Panc1 (cell line): Measurements from ENCODE around the gene TNRC6C. TPM values are rescaled to one million over a fixed set of nuclear protein-coding genes. Genes with fewer than 3 reads are reported as not detected.

Experiments
- ATAC-seq: fragments of 200-7000 bp; cut with Tn5 transposase; 2 replicates; pipeline ENCODE4 v1.9.1; 2020; ENCODE audit warnings: mild to moderate bottlenecking, moderate library complexity
- BruUV-seq: library from RNA; stranded (reverse); fragments of 400-500 nt; replicated peaks from 2 replicates; lab custom pipeline; 2021; lab: Mats Ljungman, UMichigan
- CTCF ChIA-PET: fragments of 300-600 bp; sonication (Branson Sonifier 250); formaldehyde crosslinking; loops from one replicate; lab custom pipeline; 2022; ENCODE audit warnings: antibody characterized with exemption; lab: Charles Lee
- POLR2A ChIA-PET: fragments of 300-600 bp; sonication (Branson Sonifier 250); formaldehyde crosslinking; loops from one replicate; lab custom pipeline; 2022; ENCODE audit warnings: antibody characterized with exemption; lab: Charles Lee
- DNase-seq: peaks from one replicate; pipeline ENCODE4 v3.0.0-alpha.2; 2010; ENCODE audit warnings: low read depth, low spot score
- H3K27ac ChIP-seq: 2 replicates; pipeline ENCODE4 v1.5.1; 2011; ENCODE audit warnings: mild to moderate bottlenecking, low read length, inconsistent platforms
- H3K27me3 ChIP-seq: fragments of 200-500 bp; sonication (Bioruptor generic); 2 replicates; pipeline ENCODE4 v1.6.0; 2014; ENCODE audit warnings: low read length, inconsistent platforms; ENCODE audit not compliant: control insufficient read depth, insufficient read depth
- H3K36me3 ChIP-seq: fragments of 200-500 bp; sonication (Bioruptor generic); 2 replicates; pipeline ENCODE4 v1.5.1; 2014; ENCODE audit warnings: inconsistent platforms, mild to moderate bottlenecking, low read length, moderate library complexity; ENCODE audit not compliant: control insufficient read depth, insufficient read depth
- H3K4me1 ChIP-seq: 2 replicates; pipeline ENCODE4 v1.5.1; 2011; ENCODE audit warnings: inconsistent platforms, mild to moderate bottlenecking, low read length, moderate library complexity; ENCODE audit not compliant: control insufficient read depth, insufficient read depth
- H3K4me3 ChIP-seq, 2 experiments: 2 replicates each; pipeline ENCODE4 v1.5.1; 2011 to 2012; ENCODE audit warnings: low read depth in 2 of 2, low read length in 2 of 2, mild to moderate bottlenecking in 2 of 2, inconsistent platforms in 1 of 2, moderate library complexity in 1 of 2
- H3K9me3 ChIP-seq: fragments of 200-500 bp; sonication (Bioruptor generic); 2 replicates; pipeline ENCODE4 v1.5.1; 2014; ENCODE audit warnings: low read depth, mild to moderate bottlenecking, inconsistent platforms, low read length, moderate library complexity; ENCODE audit not compliant: control insufficient read depth, insufficient read depth
- POLR2AphosphoS5 ChIP-seq: IDR thresholded peaks from 2 replicates; pipeline ENCODE4 v1.6.1; 2012; ENCODE audit warnings: mild to moderate bottlenecking, low read depth, low read length, moderate library complexity
- SIN3A ChIP-seq: IDR thresholded peaks from 2 replicates; pipeline ENCODE4 v1.6.1; 2012; ENCODE audit warnings: low read depth, mild to moderate bottlenecking, low read length, moderate library complexity, borderline replicate concordance; ENCODE audit not compliant: insufficient read depth
- TCF7L2 ChIP-seq: IDR thresholded peaks from 2 replicates; pipeline ENCODE4 v1.6.1; 2011; ENCODE audit warnings: mild to moderate bottlenecking, low read depth, low read length, inconsistent platforms
- in situ Hi-C: cut with HindIII; loops from 2 replicates; pipeline ENCODE4 v1.10.0; 2016; ENCODE audit warnings: low sequenced_read_pairs, low pct_unique_long_range_greater_than_20kb
- intact Hi-C: fragments of 100-400 bp; cut with micrococcal nuclease; formaldehyde crosslinking; loops from one replicate; pipeline ENCODE4 v1.10.0; 2022; ENCODE audit not compliant: unreplicated experiment
- total RNA-seq: library from RNA; stranded (reverse); gene quantifications from one replicate; pipeline ENCODE4 v1.2.1, GENCODE V29; 2021; ENCODE audit not compliant: unreplicated experiment
- TF ChIP-seq, protein P1 (sequence below), 2 experiments: IDR thresholded peaks; 2 replicates each; pipeline ENCODE4 v1.6.1; 2011 to 2012; ENCODE audit warnings: low read depth in 2 of 2, control low read depth in 1 of 2, low read length in 1 of 2, mild to moderate bottlenecking in 1 of 2, moderate library complexity in 1 of 2; ENCODE audit not compliant: insufficient read depth in 1 of 2
- TF ChIP-seq, protein P2 (sequence below): fragments of 450-650 bp; IDR thresholded peaks from 2 replicates; pipeline ENCODE4 v1.5.1; 2017; ENCODE audit warnings: mild to moderate bottlenecking

Gene TNRC6C
- total RNA-seq, 1 experiment from 2014 or later: 10.1 TPM

DNA sequence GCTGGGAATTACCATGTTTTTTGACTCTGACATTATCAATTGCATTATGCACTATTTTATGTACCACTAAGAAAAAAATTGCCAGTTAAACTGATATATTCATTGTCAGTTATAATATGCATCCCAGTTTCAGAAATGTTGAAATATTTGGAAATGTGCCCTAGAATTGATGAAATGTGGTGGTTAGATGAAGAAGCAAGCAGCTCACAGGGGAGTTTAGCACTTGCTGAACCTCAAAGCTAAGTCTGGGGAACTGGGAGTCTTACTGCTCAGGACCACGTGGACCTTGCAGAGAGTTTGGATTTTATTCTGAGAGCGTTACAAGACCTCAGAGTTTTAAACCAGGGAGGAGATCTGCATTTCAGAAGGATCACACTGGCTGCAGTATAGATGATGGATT, 67.9 kb downstream of the TNRC6C start:
- Histone ChIP-seq H3K4me1 (no peaks in the 10 kb centered on the region), H3K9me3 (no peaks in the 10 kb centered on the region), H3K36me3 (no peaks in the 10 kb centered on the region), H3K4me3 (no peak overlapping the region), H3K27ac (no peak overlapping the region), H3K27me3 (no peaks in the 10 kb centered on the region)
- intact Hi-C loops: no loop called here
- TF ChIP-seq, protein P1, sequence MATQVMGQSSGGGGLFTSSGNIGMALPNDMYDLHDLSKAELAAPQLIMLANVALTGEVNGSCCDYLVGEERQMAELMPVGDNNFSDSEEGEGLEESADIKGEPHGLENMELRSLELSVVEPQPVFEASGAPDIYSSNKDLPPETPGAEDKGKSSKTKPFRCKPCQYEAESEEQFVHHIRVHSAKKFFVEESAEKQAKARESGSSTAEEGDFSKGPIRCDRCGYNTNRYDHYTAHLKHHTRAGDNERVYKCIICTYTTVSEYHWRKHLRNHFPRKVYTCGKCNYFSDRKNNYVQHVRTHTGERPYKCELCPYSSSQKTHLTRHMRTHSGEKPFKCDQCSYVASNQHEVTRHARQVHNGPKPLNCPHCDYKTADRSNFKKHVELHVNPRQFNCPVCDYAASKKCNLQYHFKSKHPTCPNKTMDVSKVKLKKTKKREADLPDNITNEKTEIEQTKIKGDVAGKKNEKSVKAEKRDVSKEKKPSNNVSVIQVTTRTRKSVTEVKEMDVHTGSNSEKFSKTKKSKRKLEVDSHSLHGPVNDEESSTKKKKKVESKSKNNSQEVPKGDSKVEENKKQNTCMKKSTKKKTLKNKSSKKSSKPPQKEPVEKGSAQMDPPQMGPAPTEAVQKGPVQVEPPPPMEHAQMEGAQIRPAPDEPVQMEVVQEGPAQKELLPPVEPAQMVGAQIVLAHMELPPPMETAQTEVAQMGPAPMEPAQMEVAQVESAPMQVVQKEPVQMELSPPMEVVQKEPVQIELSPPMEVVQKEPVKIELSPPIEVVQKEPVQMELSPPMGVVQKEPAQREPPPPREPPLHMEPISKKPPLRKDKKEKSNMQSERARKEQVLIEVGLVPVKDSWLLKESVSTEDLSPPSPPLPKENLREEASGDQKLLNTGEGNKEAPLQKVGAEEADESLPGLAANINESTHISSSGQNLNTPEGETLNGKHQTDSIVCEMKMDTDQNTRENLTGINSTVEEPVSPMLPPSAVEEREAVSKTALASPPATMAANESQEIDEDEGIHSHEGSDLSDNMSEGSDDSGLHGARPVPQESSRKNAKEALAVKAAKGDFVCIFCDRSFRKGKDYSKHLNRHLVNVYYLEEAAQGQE (IDR thresholded peaks at IDR 0.05; ENCODE audit: insufficient read depth in 1 of 2, low read depth in 2 of 2, low read length in 1 of 2): no peak
- TF ChIP-seq TCF7L2: no peak
- ATAC-seq: no peak
- CTCF ChIA-PET: no interaction called here
- in situ Hi-C loops: no loop called here
- POLR2A ChIA-PET: no interaction called here
- BruUV-seq: no TSS peak
- no peak for DNase-seq

DNA sequence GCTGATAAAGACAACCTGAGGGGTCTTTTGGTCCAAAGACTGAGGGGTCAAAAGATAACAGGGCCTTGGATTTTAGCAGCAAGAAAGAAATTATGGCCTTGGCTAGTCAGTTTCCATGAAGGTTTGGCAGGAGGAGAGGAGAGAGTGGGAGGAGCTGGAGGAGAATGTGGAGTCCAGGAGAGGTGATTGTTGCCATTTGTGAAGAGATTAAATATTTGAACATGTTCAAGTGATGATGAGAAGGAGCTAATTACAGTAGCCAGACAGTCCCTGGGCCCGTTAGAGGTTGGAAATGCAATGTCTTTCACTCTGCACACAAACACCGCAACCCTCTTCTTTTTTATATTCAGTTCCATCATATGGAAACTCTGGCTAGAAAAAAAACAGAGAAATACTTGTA, 68.6 kb downstream of the TNRC6C start:
- in situ Hi-C loops (no loop called here), intact Hi-C loops (no loop called here)
- BruUV-seq: no TSS peak
- POLR2A ChIA-PET: no interaction called here
- Histone ChIP-seq H3K27ac (no peak overlapping the region), H3K4me1 (no peaks in the 10 kb centered on the region), H3K9me3 (no peaks in the 10 kb centered on the region), H3K27me3 (no peaks in the 10 kb centered on the region), H3K4me3 (no peak overlapping the region), H3K36me3 (no peaks in the 10 kb centered on the region)
- no peak for DNase-seq
- CTCF ChIA-PET: no interaction called here
- ATAC-seq: no peak
- TF ChIP-seq, protein P2, sequence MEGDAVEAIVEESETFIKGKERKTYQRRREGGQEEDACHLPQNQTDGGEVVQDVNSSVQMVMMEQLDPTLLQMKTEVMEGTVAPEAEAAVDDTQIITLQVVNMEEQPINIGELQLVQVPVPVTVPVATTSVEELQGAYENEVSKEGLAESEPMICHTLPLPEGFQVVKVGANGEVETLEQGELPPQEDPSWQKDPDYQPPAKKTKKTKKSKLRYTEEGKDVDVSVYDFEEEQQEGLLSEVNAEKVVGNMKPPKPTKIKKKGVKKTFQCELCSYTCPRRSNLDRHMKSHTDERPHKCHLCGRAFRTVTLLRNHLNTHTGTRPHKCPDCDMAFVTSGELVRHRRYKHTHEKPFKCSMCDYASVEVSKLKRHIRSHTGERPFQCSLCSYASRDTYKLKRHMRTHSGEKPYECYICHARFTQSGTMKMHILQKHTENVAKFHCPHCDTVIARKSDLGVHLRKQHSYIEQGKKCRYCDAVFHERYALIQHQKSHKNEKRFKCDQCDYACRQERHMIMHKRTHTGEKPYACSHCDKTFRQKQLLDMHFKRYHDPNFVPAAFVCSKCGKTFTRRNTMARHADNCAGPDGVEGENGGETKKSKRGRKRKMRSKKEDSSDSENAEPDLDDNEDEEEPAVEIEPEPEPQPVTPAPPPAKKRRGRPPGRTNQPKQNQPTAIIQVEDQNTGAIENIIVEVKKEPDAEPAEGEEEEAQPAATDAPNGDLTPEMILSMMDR: no peak
- TF ChIP-seq, protein P1 (IDR thresholded peaks at IDR 0.05; ENCODE audit: insufficient read depth in 1 of 2, low read depth in 2 of 2, low read length in 1 of 2): no peak
- no peak for TF ChIP-seq POLR2AphosphoS5
- no peak for TF ChIP-seq SIN3A
